Lower leg skin (tissue), 4 donors: ENCODE data around the gene CITED1. TPM values are rescaled to one million over a fixed set of nuclear protein-coding genes. Genes with fewer than 3 reads are reported as not detected.

ENCODE experiments used
- DNase-seq, 2 donors: peaks; one replicate each; pipeline ENCODE4 v3.0.0-alpha.2; 2019; ENCODE audit warnings: low spot score in 2 of 2
- H3K4me3 ChIP-seq: fragments of 200-600 bp; sonication (generic); 2 replicates; pipeline ENCODE4 v1.5.1; 2017; ENCODE audit warnings: mild to moderate bottlenecking, low read depth; ENCODE audit not compliant: poor library complexity, severe bottlenecking
- CTCF ChIP-seq, 3 donors: fragments of 450-650 bp; IDR thresholded peaks; one replicate each; pipeline ENCODE4 v1.5.1; 2016; ENCODE audit warnings: antibody characterized with exemption in 3 of 3, mild to moderate bottlenecking in 3 of 3, moderate library complexity in 2 of 3
- POLR2A ChIP-seq, 2 donors: fragments of 450-650 bp; IDR thresholded peaks; one replicate each; pipeline ENCODE4 v1.6.1; 2016 to 2017; ENCODE audit warnings: antibody characterized with exemption in 2 of 2, mild to moderate bottlenecking in 1 of 2, moderate library complexity in 1 of 2
- WGBS, 2 donors: methylation state at CpG; one replicate each; pipeline ENCODE4 v1.1.5; 2018; 5-methylcytosine and 5-hydroxymethylcytosine counted together
- intact Hi-C: fragments of 100-400 bp; cut with DNase I; formaldehyde crosslinking; loops from one replicate; pipeline ENCODE4 v1.15.0; 2023; ENCODE audit warnings: low total_unique reads
- total RNA-seq, 4 donors: library from RNA; depleted of rRNA; stranded (reverse); fragments of >200 nt; gene quantifications; one replicate each; pipeline ENCODE4 v1.1.0, GENCODE V29; 2016

The CITED1 gene
- total RNA-seq, 4 donors from 2014 or later = 0.96 to 2.7 (median 1.3) TPM; not detected in 1

DNA sequence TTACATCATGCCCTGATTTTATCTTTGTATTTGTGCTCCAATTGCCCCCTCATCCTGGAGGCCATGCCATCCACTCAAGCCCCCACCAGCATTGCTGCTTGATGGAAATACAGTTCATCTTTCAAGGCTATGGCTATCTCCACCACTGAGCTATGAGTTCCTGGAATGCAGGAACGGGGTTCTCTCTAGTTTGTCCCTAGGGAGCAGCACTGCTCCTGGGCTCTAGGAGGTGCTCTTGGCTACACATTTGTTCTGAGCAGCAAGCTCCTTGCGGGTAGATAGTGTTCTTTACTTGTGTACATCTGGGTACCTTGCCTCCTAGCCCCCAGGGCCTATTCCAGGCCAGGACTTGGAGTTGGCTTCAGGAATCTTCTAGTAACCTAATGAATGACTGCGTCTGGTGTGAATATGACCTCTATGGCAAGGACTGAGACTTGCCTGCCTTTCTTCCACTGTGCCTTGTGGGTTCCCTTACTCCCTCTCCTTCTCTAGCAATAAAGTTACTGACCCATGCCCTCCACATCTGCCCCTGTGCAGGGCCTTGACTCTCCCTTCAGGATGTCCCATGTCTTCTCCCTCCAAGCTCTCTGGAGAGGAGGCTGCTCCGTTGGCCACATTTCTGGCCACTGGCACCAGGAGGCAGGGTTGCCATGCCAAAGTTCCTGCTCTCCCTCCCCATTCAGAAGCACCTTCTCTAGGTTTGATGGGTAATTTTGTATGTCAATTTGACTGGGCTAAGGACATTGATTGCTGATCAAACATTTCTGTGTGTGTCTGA, 7.6 kb downstream of the CITED1 start:
- WGBS, 2 donors = 33 to 83% methylated on average over 3 to 4 of the region's 4 CpGs
- intact Hi-C loops = no loop called here
- no peak overlapping the region for H3K4me3 ChIP-seq
- TF ChIP-seq CTCF (IDR thresholded peaks at IDR 0.05) (no peak), POLR2A (IDR thresholded peaks at IDR 0.05) (no peak)
- no peak for DNase-seq

DNA sequence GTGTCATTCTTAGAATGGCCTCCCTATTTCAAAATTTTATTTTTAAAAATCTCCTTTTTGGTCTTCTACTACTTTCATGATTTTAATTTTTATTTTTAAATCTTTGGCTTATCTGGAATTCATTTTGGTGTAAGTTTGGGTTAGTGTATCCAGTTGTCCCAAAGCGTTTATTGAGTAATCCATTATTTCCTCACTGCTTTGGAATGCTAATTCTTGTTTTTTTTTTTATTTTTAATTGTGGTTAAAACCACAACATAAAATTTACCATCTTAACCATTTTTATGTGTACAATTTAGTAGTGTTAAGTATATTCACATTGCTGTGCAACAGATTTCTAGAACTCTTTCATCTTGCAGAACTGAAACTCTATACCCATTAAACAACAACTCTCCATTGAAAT, 8.7 kb downstream of the CITED1 start:
- no peak overlapping the region for H3K4me3 ChIP-seq
- intact Hi-C loops = no loop called here
- 47 to 74% methylated on average over 1 of the region's 1 CpG for WGBS, 2 donors
- DNase-seq = no peak
- TF ChIP-seq POLR2A (IDR thresholded peaks at IDR 0.05) = no peak
- no peak for TF ChIP-seq CTCF (IDR thresholded peaks at IDR 0.05)

DNA sequence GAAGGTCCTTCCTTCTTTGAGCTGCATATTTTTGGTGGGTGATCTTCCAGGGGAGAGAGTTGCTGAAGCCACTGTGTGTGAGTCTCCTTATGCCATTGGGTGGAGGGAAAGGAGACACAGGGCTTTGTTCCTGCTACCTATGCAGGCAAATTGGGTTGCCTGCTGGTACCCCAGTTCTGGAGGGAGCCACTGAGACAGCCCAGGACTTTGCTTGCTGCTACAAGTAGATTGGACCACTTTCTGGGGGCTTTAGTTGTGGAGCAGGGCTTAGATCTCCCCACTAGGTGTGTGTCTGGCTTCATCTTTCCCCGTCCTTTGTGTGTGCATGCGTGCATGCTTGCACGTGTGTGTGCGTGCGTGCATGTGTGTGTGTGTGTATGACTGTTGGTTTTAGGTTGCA, 10.0 kb downstream of the CITED1 start:
- no peak for TF ChIP-seq POLR2A (IDR thresholded peaks at IDR 0.05)
- no peak for TF ChIP-seq CTCF (IDR thresholded peaks at IDR 0.05)
- 65 to 90% methylated on average over 5 of the region's 5 CpGs for WGBS, 2 donors
- DNase-seq = no peak
- no peak overlapping the region for H3K4me3 ChIP-seq
- intact Hi-C loops = no loop called here

DNA sequence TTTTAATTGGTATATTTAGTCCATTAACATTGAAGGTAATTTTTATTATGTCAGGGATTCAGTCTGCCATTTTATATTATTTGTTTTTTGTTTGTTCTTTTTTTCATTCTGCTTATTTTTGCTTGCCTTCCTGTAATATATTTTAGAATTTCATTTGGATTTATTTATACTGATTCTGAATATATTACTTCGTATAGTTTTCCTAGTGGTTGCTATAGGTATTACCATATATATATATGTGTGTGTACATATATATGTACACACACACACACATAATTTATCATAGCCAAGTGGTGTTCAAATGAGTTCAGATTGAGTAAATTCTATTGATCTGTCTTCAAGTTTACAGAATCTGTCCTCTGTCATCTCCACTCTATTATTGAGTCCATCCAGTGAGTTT, 11.2 kb downstream of the CITED1 start:
- H3K4me3 ChIP-seq = no peak overlapping the region
- WGBS, 2 donors = 25 to 58% methylated on average over 1 of the region's 1 CpG
- TF ChIP-seq POLR2A (IDR thresholded peaks at IDR 0.05) (no peak), CTCF (IDR thresholded peaks at IDR 0.05) (no peak)
- intact Hi-C loops = no loop called here
- no peak for DNase-seq

DNA sequence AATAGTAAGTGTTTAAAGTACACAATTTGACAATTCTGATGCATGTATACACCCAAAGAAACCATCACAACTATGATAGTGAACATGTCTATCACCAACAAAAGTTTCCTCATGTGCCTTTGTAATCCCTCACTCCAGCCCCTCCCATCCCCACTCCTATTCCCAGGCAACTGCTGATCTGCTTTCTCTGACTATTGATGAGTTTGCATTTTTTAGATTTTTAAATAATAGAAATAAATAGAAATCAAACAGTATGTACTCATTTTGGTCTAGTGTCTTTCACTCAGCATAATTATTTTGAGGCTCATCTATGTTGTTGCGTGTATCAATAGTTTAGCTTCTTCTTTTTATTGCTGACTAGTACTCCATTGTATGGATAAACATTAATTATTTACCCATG, 23.4 kb downstream of the CITED1 start:
- TF ChIP-seq POLR2A (IDR thresholded peaks at IDR 0.05) = no peak
- TF ChIP-seq CTCF (IDR thresholded peaks at IDR 0.05) = no peak
- WGBS, 2 donors = 100% methylated on average over 1 of the region's 1 CpG
- H3K4me3 ChIP-seq = no peak overlapping the region
- intact Hi-C loops = no loop called here
- DNase-seq = no peak
